ENCODE data around the gene ILDR1.

ILDR1 gene

DNA sequence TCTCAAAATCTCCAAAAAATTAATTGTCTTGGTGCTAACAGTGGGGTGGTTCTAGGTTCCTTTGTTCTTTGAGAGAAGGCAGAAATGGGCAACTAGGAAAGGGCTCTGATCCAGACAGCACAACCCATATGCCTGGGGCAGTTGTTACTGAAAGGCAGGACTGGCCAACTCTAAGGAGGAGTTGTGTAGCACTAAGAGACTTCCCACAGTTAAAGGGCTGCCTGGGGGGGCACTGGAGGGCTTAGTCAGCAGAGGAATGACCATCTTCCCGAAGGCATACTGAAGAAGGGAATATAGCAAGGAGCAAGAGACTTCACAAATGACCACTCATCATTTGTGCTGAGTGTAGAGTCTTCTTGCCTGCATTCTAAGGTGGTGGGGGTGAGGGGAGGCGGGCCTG lies 15.8 kb downstream of the ILDR1 start:
- Histone ChIP-seq H3K4me3 (no peak overlapping the region), H3K27ac (no peak overlapping the region)
- TF ChIP-seq, protein P1, sequence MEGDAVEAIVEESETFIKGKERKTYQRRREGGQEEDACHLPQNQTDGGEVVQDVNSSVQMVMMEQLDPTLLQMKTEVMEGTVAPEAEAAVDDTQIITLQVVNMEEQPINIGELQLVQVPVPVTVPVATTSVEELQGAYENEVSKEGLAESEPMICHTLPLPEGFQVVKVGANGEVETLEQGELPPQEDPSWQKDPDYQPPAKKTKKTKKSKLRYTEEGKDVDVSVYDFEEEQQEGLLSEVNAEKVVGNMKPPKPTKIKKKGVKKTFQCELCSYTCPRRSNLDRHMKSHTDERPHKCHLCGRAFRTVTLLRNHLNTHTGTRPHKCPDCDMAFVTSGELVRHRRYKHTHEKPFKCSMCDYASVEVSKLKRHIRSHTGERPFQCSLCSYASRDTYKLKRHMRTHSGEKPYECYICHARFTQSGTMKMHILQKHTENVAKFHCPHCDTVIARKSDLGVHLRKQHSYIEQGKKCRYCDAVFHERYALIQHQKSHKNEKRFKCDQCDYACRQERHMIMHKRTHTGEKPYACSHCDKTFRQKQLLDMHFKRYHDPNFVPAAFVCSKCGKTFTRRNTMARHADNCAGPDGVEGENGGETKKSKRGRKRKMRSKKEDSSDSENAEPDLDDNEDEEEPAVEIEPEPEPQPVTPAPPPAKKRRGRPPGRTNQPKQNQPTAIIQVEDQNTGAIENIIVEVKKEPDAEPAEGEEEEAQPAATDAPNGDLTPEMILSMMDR (IDR thresholded peaks at IDR 0.05), result no peak
- no peak for DNase-seq (ENCODE audit: low spot score)

DNA sequence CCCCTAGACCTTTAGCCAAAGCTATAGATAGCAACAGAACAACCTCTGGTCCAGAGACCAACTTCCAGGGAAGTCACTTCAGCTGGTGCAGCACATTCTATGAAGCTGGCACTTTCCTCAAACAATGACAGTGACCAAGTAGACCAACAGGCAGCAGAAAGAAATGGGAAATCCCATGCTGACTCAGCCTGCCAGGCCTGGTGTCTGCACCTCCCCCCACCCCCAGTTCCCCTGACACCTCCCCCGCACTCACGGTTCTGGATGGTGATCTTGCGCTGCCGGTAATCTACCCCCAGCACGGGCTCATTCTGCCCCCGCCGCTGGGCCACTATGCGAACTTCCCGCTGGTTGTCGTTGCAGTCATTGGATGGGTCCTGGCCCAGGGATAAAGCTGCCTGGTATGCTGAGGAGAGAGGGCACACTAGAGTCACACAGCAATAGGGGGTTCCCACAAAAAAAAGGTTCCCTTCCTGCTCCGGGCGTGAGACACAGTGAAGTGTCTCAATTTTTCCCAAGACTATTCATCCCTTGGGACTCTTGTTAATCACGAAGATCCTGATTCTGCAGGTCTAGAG lies 17.0 kb downstream of the ILDR1 start:
- no peak overlapping the region for H3K4me3 ChIP-seq
- DNase-seq (ENCODE audit: low spot score), result no peak
- TF ChIP-seq, protein P1 (IDR thresholded peaks at IDR 0.05), result no peak
- no peak overlapping the region for H3K27ac ChIP-seq

DNA sequence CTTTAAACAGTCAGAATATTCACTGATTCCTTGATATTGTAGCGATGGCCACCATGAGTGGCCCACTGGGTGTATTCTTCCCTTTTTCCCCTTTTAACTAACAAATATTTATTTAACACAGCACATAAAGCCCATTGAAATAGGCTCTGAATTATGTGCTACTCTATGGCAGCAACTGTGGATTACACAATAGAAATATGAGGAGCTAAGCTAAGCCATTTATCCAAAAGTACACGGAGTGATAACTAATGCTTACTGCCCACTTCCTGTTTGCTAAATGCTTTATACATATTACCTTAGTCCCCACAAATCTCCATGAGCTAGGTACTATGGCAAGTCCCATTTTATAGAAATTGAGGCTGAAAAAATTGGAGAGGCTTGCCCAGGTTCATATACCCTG lies 17.9 kb downstream of the ILDR1 start:
- Histone ChIP-seq H3K27ac (no peak overlapping the region), H3K4me3 (no peak overlapping the region)
- DNase-seq (ENCODE audit: low spot score), result no peak
- TF ChIP-seq, protein P1 (IDR thresholded peaks at IDR 0.05), result no peak

GRCh38 chr3:122003606-122004005 lies 18.4 kb downstream of the ILDR1 start:
- DNase-seq (ENCODE audit: low spot score), result no peak
- Histone ChIP-seq H3K4me3 (no peak overlapping the region), H3K27ac (no peak overlapping the region)
- TF ChIP-seq, protein P1 (IDR thresholded peaks at IDR 0.05), result no peak

GRCh38 chr3:122003112-122003511 lies 18.9 kb downstream of the ILDR1 start:
- TF ChIP-seq, protein P1 (IDR thresholded peaks at IDR 0.05), result no peak
- no peak for DNase-seq (ENCODE audit: low spot score)
- Histone ChIP-seq H3K27ac (peak overlapping the region in 1 of 2 donors; percentile 16), H3K4me3 (no peak overlapping the region)

DNA sequence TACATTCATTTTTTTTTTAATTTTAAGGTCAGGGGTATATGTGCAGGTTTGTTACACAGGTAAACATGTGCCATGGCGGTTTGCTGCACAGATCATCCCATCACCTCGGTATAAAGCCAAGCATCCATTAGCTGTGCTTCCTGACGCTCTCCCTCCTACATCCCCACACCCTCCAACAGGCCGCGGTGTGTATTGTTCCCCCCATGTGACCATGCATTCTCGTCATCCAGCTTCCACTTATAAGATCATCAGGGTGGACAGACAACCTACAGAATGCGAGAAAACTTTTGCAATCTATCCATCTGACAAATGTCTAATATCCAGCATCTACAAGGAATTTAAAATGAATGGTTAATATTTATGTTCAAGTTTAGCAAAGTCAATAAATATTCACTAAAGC lies 19.4 kb downstream of the ILDR1 start:
- no peak for DNase-seq (ENCODE audit: low spot score)
- Histone ChIP-seq H3K4me3 (no peak overlapping the region), H3K27ac (peak overlapping the region in 1 of 2 donors; percentile 16)
- TF ChIP-seq, protein P1 (IDR thresholded peaks at IDR 0.05), result no peak

DNA sequence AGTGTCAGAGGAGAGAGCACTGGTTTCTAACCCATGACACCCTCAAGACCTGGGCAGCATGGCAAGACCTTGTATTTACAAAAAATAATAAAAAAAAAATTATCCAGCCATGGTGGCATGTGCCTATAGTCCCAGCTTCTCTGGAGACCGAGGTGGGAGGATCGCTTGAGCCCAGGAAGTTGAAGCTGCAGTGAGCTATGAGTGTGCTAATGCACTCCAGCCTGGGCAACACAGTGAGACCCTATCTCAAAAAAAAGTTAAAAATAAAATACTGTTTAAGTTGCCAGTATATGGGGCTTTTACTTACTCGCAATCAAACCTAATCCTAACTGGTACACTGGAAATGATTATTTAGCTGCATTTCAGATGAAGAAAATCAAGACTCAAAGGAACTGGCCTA lies 20.2 kb downstream of the ILDR1 start:
- no peak for DNase-seq (ENCODE audit: low spot score)
- no peak overlapping the region for H3K27ac ChIP-seq
- TF ChIP-seq, protein P1 (IDR thresholded peaks at IDR 0.05), result no peak
- H3K4me3 ChIP-seq, result no peak overlapping the region
